OCI-LY1 (cell line): Measurements from ENCODE around the gene IGSF9B.

ENCODE experiments used
- H2AFZ ChIP-seq: fragments of 200-600 bp; sonication (generic), shearing (Covaris generic); 2 replicates; pipeline ENCODE4 v1.6.0; 2014; ENCODE audit warnings: antibody characterized with exemption, mild to moderate bottlenecking, low read length
- H3F3A ChIP-seq: fragments of 200-600 bp; sonication (generic), shearing (Covaris generic); 2 replicates; pipeline ENCODE4 v1.6.0; 2014; ENCODE audit warnings: mild to moderate bottlenecking, antibody characterized with exemption, low read length, moderate library complexity; ENCODE audit not compliant: insufficient read depth
- H3K27ac ChIP-seq: fragments of 200-600 bp; sonication (generic); 2 replicates; pipeline ENCODE4 v1.5.1; 2014; ENCODE audit warnings: low read length, mixed run types, mild to moderate bottlenecking, low read depth; ENCODE audit not compliant: poor library complexity, severe bottlenecking
- H3K27me3 ChIP-seq: fragments of 200-600 bp; sonication (generic); 2 replicates; pipeline ENCODE4 v1.6.0; 2014; ENCODE audit warnings: antibody characterized with exemption, mild to moderate bottlenecking, low read length, moderate library complexity; ENCODE audit not compliant: insufficient read depth
- H3K36me3 ChIP-seq: fragments of 200-600 bp; sonication (generic); 2 replicates; pipeline ENCODE4 v1.6.1; 2014; ENCODE audit warnings: mild to moderate bottlenecking, antibody characterized with exemption, low read length, moderate library complexity, mixed read lengths; ENCODE audit not compliant: insufficient read depth
- H3K4me1 ChIP-seq: fragments of 200-600 bp; sonication (generic); 2 replicates; pipeline ENCODE4 v1.5.1; 2014; ENCODE audit warnings: mild to moderate bottlenecking, low read length, moderate library complexity; ENCODE audit not compliant: insufficient read depth, severe bottlenecking
- H3K4me2 ChIP-seq: fragments of 200-600 bp; sonication (generic), shearing (Covaris generic); 2 replicates; pipeline ENCODE4 v1.6.1; 2014; ENCODE audit warnings: low read length
- H3K4me3 ChIP-seq: fragments of 200-600 bp; sonication (generic); 2 replicates; pipeline ENCODE4 v1.5.1; 2014; ENCODE audit warnings: low read length, low read depth, mild to moderate bottlenecking, mixed read lengths; ENCODE audit not compliant: poor library complexity, severe bottlenecking
- H3K79me2 ChIP-seq: fragments of 200-600 bp; shearing (Covaris generic); 2 replicates; pipeline ENCODE4 v1.6.1; 2016; ENCODE audit warnings: mixed run types, low read length, mixed read lengths; ENCODE audit not compliant: insufficient read depth
- H3K9ac ChIP-seq: fragments of 200-600 bp; sonication (generic), shearing (Covaris generic); 2 replicates; pipeline ENCODE4 v1.6.1; 2014; ENCODE audit warnings: mild to moderate bottlenecking, low read length, mixed read lengths
- H3K9me2 ChIP-seq: fragments of 200-600 bp; sonication (generic), shearing (Covaris generic); 2 replicates; pipeline ENCODE4 v1.6.1; 2014; ENCODE audit warnings: low read depth, mild to moderate bottlenecking, low read length, mixed read lengths
- H3K9me3 ChIP-seq: fragments of 200-600 bp; shearing (Covaris generic); 2 replicates; pipeline ENCODE4 v1.6.1; 2014; ENCODE audit warnings: low read length, mixed read lengths
- H4K20me1 ChIP-seq: fragments of 200-600 bp; sonication (generic), shearing (Covaris generic); 2 replicates; pipeline ENCODE4 v1.6.0; 2016; ENCODE audit warnings: mild to moderate bottlenecking, low read length; ENCODE audit not compliant: insufficient read depth
- CTCF ChIP-seq: fragments of 200-600 bp; sonication (generic), shearing (Covaris generic); IDR thresholded peaks from 2 replicates; pipeline ENCODE4 v1.5.1; 2017; ENCODE audit warnings: mild to moderate bottlenecking, antibody characterized with exemption, low read length, moderate library complexity, mixed read lengths
- EZH2 ChIP-seq: fragments of 200-600 bp; sonication (generic), shearing (Covaris generic); IDR thresholded peaks from 2 replicates; pipeline ENCODE4 v1.8.0; 2017; ENCODE audit warnings: borderline replicate concordance, mixed run types, mild to moderate bottlenecking, antibody characterized with exemption, low read length, moderate library complexity, mixed read lengths

IGSF9B gene

GRCh38 chr11:133907841-133908241, 48.9 kb downstream of the IGSF9B start:
- H3F3A ChIP-seq, result no peaks in the 10 kb centered on the region
- H3K4me3 ChIP-seq, result no peak overlapping the region
- TF ChIP-seq EZH2, result no peak
- no peak for TF ChIP-seq CTCF
- H2AFZ ChIP-seq, result no peak overlapping the region
- no peaks in the 10 kb centered on the region for H3K79me2 ChIP-seq
- no peaks in the 10 kb centered on the region for H3K27me3 ChIP-seq
- no peaks in the 10 kb centered on the region for H3K4me1 ChIP-seq
- H3K9ac ChIP-seq, result no peak overlapping the region
- H3K9me3 ChIP-seq, result no peaks in the 10 kb centered on the region
- no peak overlapping the region for H3K4me2 ChIP-seq
- no peak overlapping the region for H3K27ac ChIP-seq
- no peaks in the 10 kb centered on the region for H4K20me1 ChIP-seq
- H3K36me3 ChIP-seq, result no peaks in the 10 kb centered on the region
- H3K9me2 ChIP-seq, result no peaks in the 10 kb centered on the region

GRCh38 chr11:133907216-133907615, 49.6 kb downstream of the IGSF9B start:
- Histone ChIP-seq H3F3A (no peaks in the 10 kb centered on the region), H3K4me2 (no peak overlapping the region), H3K9ac (no peak overlapping the region), H3K27ac (no peak overlapping the region), H3K36me3 (no peaks in the 10 kb centered on the region), H2AFZ (no peak overlapping the region), H3K79me2 (no peaks in the 10 kb centered on the region), H3K27me3 (no peaks in the 10 kb centered on the region), H3K4me1 (no peaks in the 10 kb centered on the region), H3K9me2 (no peaks in the 10 kb centered on the region), H3K4me3 (no peak overlapping the region), H4K20me1 (no peaks in the 10 kb centered on the region), H3K9me3 (no peaks in the 10 kb centered on the region)
- TF ChIP-seq CTCF, result no peak
- TF ChIP-seq EZH2, result no peak

- Histone ChIP-seq H3K4me1 (no peaks in the 10 kb centered on the region), H3K27ac (no peak overlapping the region), H3K4me2 (no peak overlapping the region), H3F3A (no peaks in the 10 kb centered on the region), H3K27me3 (no peaks in the 10 kb centered on the region), H3K4me3 (no peak overlapping the region), H3K9ac (no peak overlapping the region), H3K9me2 (no peaks in the 10 kb centered on the region), H4K20me1 (no peaks in the 10 kb centered on the region), H2AFZ (no peak overlapping the region), H3K79me2 (no peaks in the 10 kb centered on the region), H3K9me3 (no peaks in the 10 kb centered on the region), H3K36me3 (no peaks in the 10 kb centered on the region)
- TF ChIP-seq CTCF (no peak), EZH2 (no peak)
These were observed 50.0 kb downstream of the IGSF9B start for GRCh38 chr11:133906746-133907145.
